Prostate gland (tissue), 2 donors: ENCODE results near the gene MYDGF. TPM values are rescaled to one million over a fixed set of nuclear protein-coding genes. Genes with fewer than 3 reads are reported as not detected.
"Not testable (repeated sequence)": the region's sequence is repeated elsewhere in the genome, so short reads cannot be mapped to it uniquely, and the experiment has no call there.

Experiments used
- DNase-seq: peaks from one replicate; pipeline ENCODE4 v3.0.0-alpha.2; 2019; ENCODE audit warnings: low spot score
- H3K27ac ChIP-seq, 2 donors: fragments of 200-600 bp; sonication (generic); 2 replicates each; pipeline ENCODE4 v1.5.1; 2017 to 2019
- H3K27me3 ChIP-seq: fragments of 200-600 bp; sonication (generic); replicated peaks from 2 replicates; pipeline ENCODE4 v1.5.1; 2019; ENCODE audit not compliant: insufficient read depth
- H3K36me3 ChIP-seq, 2 donors: fragments of 200-600 bp; sonication (generic); 1 replicate in 1 of 2; 2 replicates in 1 of 2; pipeline versions ENCODE4 v1.5.1 to v1.8.1; 2017 to 2019
- H3K4me1 ChIP-seq: fragments of 200-600 bp; sonication (generic); replicated peaks from 2 replicates; pipeline ENCODE4 v1.5.1; 2019
- H3K4me3 ChIP-seq, 2 donors: fragments of 200-600 bp; sonication (generic); 2 replicates each; pipeline ENCODE4 v1.5.1; 2017 to 2019
- H3K9me3 ChIP-seq: fragments of 200-600 bp; sonication (generic); 2 replicates; pipeline ENCODE4 v1.5.1; 2017
- CTCF ChIP-seq, 4 experiments: fragments of 200-600 bp in 2 of 4; fragments of 450-650 bp in 2 of 4; sonication (generic) in 2 of 4; IDR thresholded peaks; 1 replicate in 3 of 4; 2 replicates in 1 of 4; pipeline ENCODE4 v1.5.1; 2016 to 2019; ENCODE audit warnings: antibody characterized with exemption in 4 of 4, mild to moderate bottlenecking in 2 of 4, moderate library complexity in 2 of 4
- POLR2A ChIP-seq: fragments of 450-650 bp; IDR thresholded peaks from one replicate; pipeline ENCODE4 v1.6.1; 2016; ENCODE audit warnings: antibody characterized with exemption, mild to moderate bottlenecking
- POLR2AphosphoS5 ChIP-seq: sonication (generic); formaldehyde crosslinking; IDR thresholded peaks from one replicate; pipeline ENCODE4 v1.6.1; 2017; ENCODE audit warnings: antibody characterized with exemption
- WGBS: methylation state at CpG from one replicate; pipeline ENCODE4 v1.1.5; 2018; 5-methylcytosine and 5-hydroxymethylcytosine counted together
- intact Hi-C: fragments of 100-400 bp; cut with DNase I; formaldehyde crosslinking; loops from one replicate; pipeline ENCODE4 v1.14.2; 2022
- total RNA-seq, 2 donors: library from RNA; depleted of rRNA; stranded (reverse); fragments of >200 nt; gene quantifications; one replicate each; pipeline ENCODE4 v1.1.0, GENCODE V29; 2016

Gene MYDGF
- total RNA-seq, 2 donors from 2014 or later: 70.9 to 116 TPM

- Histone ChIP-seq H3K27me3 (no peaks in the 10 kb centered on the region), H3K4me3 (no peak overlapping the region), H3K9me3 (no peaks in the 10 kb centered on the region), H3K36me3 (peaks cover 4 to 15% of the 10 kb centered on the region in 2 donors), H3K4me1 (peaks cover 19% of the 10 kb centered on the region), H3K27ac (peak overlapping the region; percentile 46 to 64)
- 73% methylated on average over 28 of the region's 28 CpGs for WGBS
- DNase-seq: no peak
- TF ChIP-seq POLR2AphosphoS5 (no peak), CTCF (IDR thresholded peaks at IDR 0.05) (no peak), POLR2A (no peak)
- intact Hi-C loops: no loop called here
Observed at GRCh38 chr19:4715529-4716221, 45.5 kb upstream of the MYDGF start.

GRCh38 chr19:4715178-4715528 is 45.0 kb upstream of the MYDGF start:
- Histone ChIP-seq H3K27ac (peak overlapping the region; percentile 46 to 64), H3K36me3 (peaks cover 4 to 15% of the 10 kb centered on the region in 2 donors), H3K4me1 (peaks cover 19% of the 10 kb centered on the region)
- H3K4me3 ChIP-seq, intact Hi-C loops, H3K27me3 ChIP-seq, H3K9me3 ChIP-seq: not testable (repeated sequence)
- DNase-seq: peak; percentile 55
- TF ChIP-seq POLR2AphosphoS5: peak; percentile 39
- 57% methylated on average over 6 of the region's 6 CpGs for WGBS

GRCh38 chr19:4714016-4714415 is 43.9 kb upstream of the MYDGF start:
- H3K9me3 ChIP-seq: no peaks in the 10 kb centered on the region
- intact Hi-C loops: no loop called here
- DNase-seq: no peak
- H3K4me1 ChIP-seq: peaks cover 19% of the 10 kb centered on the region
- TF ChIP-seq CTCF (IDR thresholded peaks at IDR 0.05) (no peak), POLR2AphosphoS5 (no peak), POLR2A (no peak)
- H3K27me3 ChIP-seq: no peaks in the 10 kb centered on the region
- H3K27ac ChIP-seq: peak overlapping the region; percentile 72 to 76
- 89% methylated on average over 27 of the region's 27 CpGs for WGBS
- no peak overlapping the region for H3K4me3 ChIP-seq
- H3K36me3 ChIP-seq: peaks cover 4 to 13% of the 10 kb centered on the region in 2 donors

GRCh38 chr19:4713384-4713951 is 43.3 kb upstream of the MYDGF start:
- 50% methylated on average over 15 of the region's 32 CpGs for WGBS
- peaks cover 19% of the 10 kb centered on the region for H3K4me1 ChIP-seq
- TF ChIP-seq POLR2AphosphoS5 (peak; percentile 98), CTCF (IDR thresholded peaks at IDR 0.05) (peak in 1 of 4 experiments; percentile 20), POLR2A (no peak)
- DNase-seq: peak; percentile 96
- H3K27me3 ChIP-seq: no peaks in the 10 kb centered on the region
- no peak overlapping the region for H3K4me3 ChIP-seq
- H3K27ac ChIP-seq: peak overlapping the region; percentile 72 to 76
- peaks cover 4 to 8% of the 10 kb centered on the region in 2 donors for H3K36me3 ChIP-seq
- intact Hi-C loops: no loop called here
- no peaks in the 10 kb centered on the region for H3K9me3 ChIP-seq

- Histone ChIP-seq H3K4me3 (no peak overlapping the region), H3K9me3 (no peaks in the 10 kb centered on the region), H3K27ac (peak overlapping the region; percentile 72 to 76), H3K36me3 (peaks cover 1 to 4% of the 10 kb centered on the region in 2 donors), H3K4me1 (peaks cover 19% of the 10 kb centered on the region), H3K27me3 (no peaks in the 10 kb centered on the region)
- WGBS: 81% methylated on average over 14 of the region's 14 CpGs
- DNase-seq: no peak
- intact Hi-C loops: no loop called here
- TF ChIP-seq POLR2A (no peak), POLR2AphosphoS5 (no peak), CTCF (IDR thresholded peaks at IDR 0.05) (no peak)
Observed at GRCh38 chr19:4712771-4713170, 42.6 kb upstream of the MYDGF start.
